Stimulated activated CD8-positive, alpha-beta memory T cell treated with anti-CD3 and anti-CD28 coated beads, Interleukin-7, amount 100 ng/mL, for 24 hours (primary cell): ENCODE data around the gene CTSE.
"Not testable (repeated sequence)": the region's sequence is repeated elsewhere in the genome, so short reads cannot be mapped to it uniquely, and the experiment has no call there.

Experiments used
- DNase-seq: peaks from one replicate; pipeline ENCODE4 v3.0.0-alpha.2; 2020; ENCODE audit warnings: low read depth

CTSE gene

DNA sequence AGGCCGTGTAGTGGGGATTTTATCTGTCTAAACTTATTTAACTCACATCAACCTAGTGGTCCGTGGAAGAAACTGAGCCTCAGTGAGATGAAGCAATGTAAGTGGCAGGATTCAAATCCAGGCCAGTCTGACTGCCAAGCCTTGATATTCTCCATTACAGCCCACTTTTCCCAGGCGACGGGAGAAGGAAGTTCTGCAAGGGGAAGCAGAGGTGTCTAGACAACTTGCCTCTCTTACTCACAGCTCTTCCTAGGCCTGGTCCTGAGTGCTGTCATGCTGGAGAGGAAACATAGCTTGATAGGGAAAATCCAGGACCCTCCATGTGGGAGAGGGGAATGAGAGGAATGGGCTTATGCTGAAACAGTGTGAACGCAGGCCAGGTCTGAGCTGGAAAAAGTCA, 9.1 kb downstream of the CTSE start:
- no peak for DNase-seq

DNA sequence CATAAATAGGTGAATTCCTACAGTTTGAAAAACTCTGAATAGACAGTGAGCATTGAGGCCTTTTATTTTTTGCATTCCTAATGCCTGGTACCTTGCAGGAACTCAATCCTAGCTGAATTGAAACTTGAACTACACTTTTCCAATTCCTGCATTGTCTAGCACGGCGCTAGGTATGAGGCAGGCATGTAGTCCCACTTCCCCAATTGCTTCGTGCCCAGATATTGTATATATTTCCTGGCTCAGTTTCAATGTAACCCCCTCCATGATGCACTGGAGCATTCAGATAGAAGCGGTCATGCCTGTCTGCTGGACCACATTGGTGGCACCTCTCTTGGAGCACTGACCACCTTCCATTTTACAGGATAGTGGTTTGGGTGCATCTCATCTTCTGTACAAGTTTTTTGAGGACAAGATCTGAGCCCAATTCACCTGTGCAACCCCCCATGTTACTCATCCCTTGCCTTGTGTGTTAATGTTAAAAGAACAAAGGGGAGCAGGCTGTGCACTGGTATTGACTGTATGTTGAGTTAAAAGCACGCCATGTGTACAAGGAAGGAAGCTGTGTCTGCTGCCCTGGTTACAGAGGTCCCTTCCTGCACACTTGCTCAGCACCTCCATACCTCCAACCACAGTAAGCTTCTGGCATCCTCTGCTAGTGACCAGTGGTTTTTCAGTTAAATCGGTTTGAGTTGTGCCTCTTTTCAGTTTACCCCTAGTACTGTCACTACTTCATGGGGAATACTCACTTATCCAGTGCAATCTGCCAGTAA, 10.5 kb downstream of the CTSE start:
- no peak for DNase-seq

DNA sequence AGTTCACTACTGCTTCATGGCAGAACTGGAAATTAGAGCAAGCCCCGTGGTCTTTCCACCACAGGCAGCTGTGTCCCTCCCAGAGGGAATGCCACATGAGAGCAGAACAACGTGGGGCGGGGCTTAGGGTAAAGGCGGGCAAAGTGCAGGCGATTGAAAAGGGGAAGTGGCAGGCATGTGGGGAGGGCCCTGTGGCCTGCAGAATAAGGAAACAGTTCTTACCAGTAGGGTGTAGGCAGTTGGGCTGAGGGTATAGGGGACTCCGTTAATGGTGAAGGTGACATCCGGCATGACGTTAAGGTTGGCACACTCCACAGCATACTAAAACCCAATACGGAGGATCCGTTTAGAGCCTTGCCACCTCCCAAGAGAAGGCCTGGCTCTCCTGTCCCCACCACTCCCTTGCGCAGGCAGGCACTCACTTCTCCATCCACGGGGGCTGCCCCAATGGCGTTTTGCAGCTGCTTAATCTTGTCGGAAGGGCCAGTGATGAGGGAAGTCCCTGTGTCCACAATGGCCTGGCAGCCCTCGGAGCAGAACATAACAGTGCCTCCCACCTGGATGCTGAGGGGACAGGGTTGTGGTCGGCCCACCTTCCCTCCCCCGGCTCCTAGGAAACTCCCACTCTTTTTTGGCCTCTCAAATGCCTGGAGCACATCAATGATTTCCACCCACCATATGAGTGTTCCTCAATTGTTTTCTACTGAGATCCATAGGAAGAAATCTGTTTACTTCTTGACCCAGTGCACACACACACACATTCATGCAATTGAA, 11.4 kb downstream of the CTSE start:
- DNase-seq = peak; percentile 7

DNA sequence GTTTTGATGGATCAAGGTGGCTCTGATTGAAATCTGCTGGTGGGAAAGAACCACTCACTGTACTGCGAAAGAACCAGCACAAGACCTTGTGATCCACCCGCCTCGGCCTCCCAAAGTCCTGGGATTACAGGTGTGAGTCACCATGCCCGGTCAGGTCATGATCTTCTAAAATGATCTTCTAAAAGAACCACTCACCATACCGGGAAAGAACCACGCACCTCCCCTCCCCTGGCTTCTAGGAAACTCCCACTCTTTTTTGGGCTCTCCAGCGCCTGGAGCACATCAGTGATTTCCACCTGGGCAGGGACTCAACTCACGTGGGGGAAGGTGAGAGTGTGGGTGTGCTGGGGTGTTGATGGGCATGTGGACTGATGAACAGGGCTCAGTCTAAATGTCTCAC, 12.6 kb downstream of the CTSE start:
- no peak for DNase-seq

DNA sequence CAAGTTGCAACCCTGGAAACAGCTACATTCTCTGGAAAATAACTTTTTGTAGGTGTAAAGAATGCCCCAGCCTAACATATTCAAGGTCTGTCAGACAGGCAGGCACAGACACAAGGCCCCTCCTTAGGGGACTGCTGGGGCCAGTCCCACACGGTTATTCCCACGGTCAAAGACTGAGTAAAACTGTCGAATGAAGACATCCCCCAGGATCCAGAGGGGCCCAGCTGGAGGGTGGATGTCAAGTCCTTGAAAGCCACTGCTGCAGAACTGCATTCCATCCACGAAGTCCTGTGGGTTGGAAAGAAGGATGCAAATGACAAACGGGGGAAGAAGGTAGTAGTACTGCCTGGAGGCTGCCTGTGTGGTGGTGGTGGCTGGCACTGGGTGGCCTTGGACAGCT, 13.6 kb downstream of the CTSE start:
- DNase-seq = no peak

DNA sequence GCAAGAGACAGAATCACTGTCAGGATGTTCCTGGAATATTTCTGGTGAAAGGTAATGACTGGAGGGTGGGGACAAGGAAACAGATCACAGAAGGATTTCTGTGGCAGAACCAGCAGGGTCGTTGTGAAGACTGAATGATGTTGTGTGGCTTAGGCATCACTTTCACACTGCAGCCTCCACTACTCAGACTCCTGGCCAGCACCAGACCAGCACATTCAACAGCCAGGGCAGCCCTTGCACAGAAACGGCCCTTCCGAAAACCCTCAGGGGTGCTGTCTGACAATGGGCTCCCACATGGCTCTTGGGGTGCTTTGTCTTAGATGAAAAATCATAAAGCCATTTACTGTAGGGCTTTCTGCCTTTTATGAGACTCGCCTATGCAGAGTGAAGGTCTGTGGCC, 16.7 kb downstream of the CTSE start:
- DNase-seq = no peak

DNA sequence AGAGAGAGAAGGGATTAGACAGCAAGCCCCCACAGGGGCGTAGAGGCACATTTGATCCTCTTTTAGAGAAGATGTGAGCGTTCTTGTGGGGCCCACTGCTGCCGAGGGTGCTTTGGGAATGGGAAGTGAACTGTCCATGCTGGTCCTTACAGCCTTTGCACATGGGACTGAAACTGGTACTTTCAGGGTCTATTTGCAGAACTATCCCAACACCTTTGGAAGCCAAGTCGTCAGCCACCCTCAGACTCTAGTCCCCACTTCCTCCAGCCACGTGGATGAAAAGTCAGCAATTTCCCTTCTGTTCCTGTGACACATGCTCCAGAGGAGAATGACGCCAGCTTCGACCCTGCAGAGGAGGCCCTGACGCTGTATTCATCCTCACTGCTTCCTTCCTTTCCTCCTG, 17.9 kb downstream of the CTSE start:
- no peak for DNase-seq

DNA sequence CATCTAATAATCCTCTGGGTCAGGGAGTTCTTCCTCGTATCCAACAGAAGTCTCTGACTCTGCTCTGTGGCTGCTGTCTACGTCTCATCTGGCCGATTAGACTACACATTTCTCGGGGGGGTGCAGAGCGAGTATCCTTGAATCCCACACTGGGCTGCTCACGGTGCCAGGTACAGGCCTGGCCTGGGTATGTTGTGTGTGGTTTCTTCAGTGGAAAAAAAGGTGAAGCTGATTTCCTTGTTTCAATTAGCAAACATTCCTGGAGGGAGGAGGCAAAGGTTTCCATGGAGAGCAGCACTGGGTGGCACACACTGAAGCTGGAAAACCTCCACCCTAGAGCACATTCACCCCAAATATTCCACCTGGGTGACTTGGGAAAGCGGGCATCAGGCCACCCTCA, 18.5 kb downstream of the CTSE start:
- no peak for DNase-seq

DNA sequence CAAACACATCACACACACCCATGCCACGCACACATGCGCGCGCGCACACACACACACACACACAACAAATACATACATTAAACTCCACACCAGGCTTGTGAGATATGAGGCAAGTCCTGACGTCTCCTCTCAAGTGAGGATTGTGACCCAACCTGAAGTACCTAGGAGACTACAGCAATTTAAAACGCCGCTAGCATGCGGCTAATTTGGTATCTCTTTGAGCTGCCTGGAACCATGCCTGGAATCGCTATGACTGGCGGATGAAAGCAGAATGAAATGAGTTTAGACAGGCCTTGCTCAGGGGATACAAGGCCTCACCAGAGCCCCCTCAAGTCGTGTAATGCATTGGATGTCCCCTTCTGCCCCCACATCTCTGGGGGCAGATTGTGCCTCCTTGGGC, 18.9 kb downstream of the CTSE start:
- DNase-seq = no peak

DNA sequence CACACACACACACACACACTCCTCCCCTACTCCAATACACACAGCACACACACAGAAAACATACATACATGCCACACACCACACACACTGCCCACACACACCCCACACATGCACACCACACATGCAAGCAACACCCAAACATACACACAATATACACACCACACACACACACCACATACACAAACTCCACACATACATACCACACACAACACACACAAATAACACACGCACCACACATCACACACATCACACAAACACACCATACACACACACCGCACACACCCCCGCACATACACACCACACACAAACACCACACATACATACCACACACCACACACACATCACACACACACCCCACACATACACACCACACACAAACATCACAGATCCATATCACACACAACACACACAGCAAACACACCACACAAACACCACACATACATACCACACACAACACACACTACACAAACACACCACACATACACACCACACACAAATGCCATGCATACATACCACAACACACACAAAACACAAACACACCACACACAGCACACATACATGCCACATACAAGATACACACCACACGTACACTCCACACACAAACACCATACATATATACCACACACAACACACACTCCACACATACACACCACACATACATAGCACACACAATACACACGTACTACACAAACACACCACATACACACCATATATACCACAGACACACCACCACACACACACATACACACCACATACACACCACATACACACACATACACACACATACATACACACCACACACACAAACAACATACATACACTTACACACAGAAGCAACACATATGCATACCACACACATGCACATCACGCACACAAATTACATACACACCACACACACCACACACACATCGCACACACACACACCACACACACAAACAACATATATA, 19.6 kb downstream of the CTSE start:
- no peak for DNase-seq

DNA sequence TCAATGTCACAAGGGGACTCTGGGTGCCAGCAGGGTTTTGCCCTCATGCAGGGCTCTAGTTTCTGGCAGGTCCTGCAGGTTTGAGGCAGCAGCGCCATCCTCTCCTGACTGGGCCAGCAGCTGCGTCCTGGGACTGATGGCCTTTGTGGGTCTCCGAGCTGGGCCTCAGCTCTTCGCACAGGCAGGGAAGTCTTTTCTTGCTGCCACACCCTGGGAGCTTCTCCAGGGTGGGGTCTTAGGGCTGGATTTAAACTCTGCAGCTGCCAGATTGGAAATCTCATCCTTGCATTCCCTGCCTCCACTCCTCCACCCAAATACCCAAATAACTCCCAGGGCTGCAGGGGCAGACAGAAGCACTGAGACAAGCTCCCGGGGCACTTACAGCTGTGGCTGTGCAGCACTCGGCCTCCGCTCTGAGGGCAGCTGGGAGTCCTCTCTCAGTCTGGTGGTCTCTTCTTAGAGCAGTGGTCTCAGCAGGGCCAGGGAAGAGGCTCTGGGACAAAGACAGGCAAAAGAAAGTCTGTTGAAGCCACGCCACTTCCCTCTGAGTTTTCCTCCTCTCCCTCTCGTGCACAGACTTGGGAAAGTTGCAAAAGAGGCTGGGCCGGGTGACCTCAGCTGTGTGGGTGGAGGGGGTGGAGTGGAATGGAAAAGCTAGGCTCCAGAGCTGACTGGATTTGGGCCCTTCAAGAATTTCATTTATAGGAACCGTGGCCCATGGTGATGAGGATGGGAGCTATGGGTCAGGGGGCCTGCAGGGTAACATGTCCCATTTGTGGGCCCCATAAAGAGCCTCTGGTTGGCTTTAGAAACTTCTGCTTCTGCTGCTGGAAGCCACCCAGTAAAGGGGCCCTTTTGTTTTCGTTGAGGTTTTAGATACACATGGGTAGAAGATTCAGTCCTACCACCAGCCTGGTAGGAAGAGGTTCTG, 20.6 kb downstream of the CTSE start, which contains the start of gene RAB7B:
RAB7B (minus strand) TSS at position 525 of the 931 bp plus-strand sequence. CDS start 9,260 bp downstream, outside the sequence.
- no peak for DNase-seq

DNA sequence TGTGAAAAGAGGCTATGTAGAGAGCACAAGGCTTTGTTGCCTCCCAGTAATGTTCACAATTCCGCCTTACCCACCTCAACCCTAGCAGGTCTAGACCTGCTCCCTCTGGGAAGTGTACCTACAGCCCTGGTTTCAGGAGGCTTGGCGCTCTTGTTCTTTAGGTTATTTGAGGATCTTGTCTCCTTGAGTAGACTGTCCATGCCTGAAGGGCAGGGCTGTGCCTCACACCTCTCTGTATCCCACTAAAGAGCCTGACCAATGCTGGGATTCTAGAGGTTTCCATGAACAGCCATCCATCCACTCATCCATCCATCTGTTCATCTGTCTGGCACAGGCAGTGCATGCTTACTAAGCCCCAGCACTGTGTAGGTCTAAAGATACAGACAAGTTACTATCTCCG, 21.5 kb downstream of the CTSE start:
- DNase-seq = no peak

DNA sequence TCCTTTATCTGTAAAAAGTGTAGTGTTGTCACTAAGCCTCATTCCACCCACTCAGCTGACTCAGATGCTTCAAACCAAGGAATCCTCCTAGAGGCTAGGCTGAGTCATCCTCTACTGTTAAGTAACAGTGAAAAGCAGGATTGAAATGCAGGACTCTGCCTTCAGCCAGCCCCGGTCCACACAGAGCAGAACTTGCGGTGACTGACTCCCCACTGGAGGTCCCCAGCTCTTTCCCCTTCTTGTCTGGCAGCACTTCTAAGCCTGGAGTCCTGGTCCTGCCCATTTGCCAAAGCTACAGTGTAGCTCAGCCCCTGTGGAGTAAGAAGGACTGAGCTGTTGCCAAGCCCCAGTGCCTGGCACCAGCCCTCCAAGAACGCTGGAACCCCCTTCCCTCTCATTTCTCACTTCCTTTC, 22.2 kb downstream of the CTSE start:
- DNase-seq = peak; percentile 8

DNA sequence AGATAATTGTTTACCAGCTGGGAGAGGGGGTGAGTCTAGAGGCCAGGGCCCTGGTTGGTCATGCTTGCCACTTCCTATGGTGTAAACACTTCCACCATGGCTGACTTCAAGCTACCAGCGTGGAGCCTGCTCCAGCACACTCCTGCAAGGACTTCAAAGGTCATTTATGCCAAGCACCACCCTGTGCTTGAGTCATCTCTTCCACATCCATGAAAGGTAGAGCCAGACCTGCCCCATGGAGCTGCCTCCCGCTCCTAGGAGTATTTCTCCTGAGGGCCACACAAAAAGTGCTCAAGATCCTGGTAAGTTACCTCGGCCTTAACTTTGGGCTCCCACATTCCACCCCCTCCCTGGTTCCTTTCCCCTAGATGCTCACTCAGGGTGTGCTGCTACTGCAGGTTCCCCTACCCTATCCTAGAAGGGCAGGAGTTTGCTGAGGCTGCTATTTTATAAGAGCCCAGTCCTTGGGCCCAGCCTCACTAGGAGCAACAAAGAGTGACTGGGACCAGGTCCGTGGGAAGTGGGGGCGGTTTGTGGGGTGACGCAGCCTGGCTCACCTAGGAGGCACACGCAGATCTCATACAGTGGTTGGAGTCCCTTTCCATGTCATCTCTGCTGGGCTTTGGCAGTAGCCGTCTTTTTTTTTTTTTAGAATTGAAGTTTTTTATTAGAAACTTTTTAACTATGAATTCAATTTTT, 22.9 kb downstream of the CTSE start:
- DNase-seq = no peak

DNA sequence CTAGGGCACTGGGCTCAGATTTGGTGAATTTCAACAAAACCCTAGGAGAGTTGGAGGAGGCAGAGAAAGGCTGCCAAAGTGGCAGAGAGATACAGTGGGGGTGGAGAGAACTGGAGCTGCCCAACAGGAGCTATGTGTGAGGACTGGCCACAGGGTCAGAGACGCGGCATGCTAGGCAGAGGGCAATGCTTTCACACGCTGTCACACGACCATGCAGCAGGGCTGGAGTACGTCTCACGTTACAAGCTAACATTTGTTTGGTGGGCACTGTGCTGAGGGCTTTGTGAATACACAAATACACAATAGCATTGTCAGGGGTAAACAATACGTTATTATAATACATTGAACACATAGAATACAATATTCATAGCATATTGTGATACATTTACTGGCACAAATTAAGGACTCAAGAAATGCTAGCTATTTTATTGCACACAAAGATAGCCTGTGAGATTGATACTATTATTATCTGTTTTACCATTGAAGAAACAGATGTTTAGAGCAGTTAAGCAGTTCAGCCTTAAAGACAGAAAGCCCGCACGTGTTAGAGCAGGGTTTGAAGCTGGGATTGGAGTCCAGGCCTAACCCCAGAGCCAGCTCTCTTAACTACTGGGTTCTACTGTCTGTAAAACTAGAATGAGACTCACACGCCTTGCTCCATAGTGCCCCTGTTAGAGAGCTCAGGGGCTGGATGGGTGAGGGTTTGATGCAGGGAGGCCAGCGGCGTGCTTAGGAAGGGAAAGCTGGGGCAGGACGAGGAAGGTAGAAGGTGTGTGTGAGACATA, 25.0 kb downstream of the CTSE start:
- no peak for DNase-seq

DNA sequence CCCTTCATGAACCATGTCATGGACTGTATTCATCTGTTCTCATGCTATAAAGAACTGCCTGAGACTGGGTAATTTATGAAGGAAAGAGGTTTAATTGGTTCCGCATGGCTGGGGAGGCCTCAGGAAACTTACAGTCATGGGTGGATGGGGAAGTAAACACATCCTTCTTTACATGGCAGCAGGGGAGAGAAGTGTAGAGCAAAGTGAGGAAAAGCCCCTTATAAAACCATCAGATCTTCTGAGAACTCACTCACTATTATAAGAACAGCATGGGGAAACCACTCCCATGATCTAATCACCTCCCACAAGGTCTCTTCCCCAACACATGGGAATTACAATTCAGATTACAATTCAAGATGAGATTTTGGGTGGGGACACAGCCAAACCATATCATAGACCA, 27.1 kb downstream of the CTSE start:
- DNase-seq = not testable (repeated sequence)

DNA sequence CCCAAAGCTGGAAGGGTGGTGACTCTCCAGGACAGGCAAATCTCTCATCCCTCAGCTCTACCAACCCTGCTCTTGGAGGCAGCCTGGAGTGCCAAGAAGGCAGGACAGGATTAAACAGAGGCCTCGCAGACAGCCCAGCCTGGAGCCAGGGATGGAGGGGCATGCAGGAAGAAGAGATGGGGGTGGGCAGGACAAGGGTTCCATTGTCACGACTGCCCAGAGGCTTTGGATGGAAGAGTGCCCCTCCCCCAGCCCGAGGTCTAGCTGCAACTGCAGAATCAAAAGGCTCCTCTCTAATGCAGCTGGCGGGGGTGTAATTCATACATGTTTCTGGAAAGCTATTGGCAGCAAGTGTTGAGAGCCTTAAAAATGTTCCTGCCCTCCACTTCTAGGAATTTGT, 29.3 kb downstream of the CTSE start:
- DNase-seq = no peak

DNA sequence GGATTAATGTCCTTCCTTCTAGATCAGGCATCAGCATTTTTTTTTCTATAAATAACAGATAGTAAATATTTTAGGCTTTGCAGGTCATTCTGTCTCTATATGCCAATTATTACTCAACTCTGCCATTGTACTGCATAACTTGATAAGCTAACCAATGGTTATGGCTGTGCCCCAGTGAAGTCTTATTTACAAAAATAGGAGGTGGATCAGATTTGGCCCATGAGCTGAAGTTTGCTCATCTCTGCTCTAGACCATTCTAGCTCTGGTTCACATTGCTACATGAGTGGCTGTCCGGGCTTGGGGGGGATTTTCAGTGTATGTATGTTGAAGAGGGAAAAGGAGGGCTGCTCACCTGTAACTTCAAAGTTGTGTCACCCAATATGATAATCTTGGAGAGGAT, 30.6 kb downstream of the CTSE start:
- no peak for DNase-seq

DNA sequence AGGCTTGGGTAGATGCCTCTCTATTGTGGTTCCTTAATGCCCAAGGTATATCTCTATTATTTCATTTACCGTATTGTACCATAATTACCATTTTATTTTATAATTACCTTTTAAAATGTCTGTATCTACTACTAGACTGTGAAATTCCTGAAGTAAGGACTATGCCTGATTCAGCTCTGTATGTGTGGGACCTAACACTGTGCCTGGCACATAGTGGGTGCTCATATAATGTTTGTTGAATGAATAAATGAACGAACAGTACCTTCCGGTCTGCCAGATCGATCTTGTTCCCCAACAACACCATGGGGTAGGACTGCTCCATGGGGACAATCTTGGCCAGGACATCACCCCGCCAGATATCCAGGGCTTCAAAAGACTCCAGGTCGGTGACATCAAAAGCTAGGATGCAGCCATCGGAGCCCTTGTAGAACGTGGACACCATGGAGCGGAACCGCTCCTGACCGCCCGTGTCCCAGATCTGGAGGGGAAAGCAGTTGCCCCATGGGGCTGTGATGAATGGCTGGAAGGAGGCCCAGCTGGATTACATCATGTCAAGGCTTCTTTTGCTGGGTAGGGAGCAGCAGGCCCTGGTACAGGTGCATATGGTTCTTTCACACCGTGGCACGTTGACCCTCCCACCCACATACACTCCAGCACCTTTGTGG, 31.3 kb downstream of the CTSE start:
- DNase-seq = no peak
